Retinal pigment epithelial cell (primary cell): Measurements from ENCODE around the gene ERC1.

Experiments
- DNase-seq: peaks from one replicate; pipeline ENCODE4 v3.0.0-alpha.2; 2010; ENCODE audit warnings: low read depth
- H3K4me3 ChIP-seq: 2 replicates; pipeline ENCODE4 v1.5.1; 2011; ENCODE audit warnings: mild to moderate bottlenecking, low read length, control low read depth, moderate library complexity
- TF ChIP-seq, protein P1 (sequence below): conservative IDR thresholded peaks from 2 replicates; pipeline ENCODE4 v1.5.1; 2011; ENCODE audit warnings: low read depth, low read length, control low read depth, inconsistent platforms

Gene ERC1

DNA sequence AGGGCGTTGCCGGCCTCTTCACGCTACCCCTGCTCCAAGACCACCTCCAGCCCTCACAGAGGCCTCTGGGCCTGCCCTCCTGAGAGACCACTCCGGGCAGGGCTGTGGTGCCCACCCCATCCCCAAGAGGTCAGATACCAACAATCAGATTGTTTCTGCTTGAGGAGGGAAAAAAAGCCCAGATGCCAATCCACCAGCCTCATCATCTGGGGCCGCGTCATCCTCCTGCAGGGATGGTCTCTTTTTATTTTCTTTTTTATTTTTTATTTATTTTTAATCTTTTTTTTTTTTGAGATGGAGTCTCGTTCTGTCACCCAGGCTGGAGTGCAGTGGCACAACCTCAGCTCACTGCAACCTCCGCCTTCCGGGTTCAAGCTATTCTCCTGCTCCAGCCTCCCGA, 510.0 kb downstream of the ERC1 start:
- no peak overlapping the region for H3K4me3 ChIP-seq
- TF ChIP-seq, protein P1, sequence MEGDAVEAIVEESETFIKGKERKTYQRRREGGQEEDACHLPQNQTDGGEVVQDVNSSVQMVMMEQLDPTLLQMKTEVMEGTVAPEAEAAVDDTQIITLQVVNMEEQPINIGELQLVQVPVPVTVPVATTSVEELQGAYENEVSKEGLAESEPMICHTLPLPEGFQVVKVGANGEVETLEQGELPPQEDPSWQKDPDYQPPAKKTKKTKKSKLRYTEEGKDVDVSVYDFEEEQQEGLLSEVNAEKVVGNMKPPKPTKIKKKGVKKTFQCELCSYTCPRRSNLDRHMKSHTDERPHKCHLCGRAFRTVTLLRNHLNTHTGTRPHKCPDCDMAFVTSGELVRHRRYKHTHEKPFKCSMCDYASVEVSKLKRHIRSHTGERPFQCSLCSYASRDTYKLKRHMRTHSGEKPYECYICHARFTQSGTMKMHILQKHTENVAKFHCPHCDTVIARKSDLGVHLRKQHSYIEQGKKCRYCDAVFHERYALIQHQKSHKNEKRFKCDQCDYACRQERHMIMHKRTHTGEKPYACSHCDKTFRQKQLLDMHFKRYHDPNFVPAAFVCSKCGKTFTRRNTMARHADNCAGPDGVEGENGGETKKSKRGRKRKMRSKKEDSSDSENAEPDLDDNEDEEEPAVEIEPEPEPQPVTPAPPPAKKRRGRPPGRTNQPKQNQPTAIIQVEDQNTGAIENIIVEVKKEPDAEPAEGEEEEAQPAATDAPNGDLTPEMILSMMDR = no peak
- no peak for DNase-seq

DNA sequence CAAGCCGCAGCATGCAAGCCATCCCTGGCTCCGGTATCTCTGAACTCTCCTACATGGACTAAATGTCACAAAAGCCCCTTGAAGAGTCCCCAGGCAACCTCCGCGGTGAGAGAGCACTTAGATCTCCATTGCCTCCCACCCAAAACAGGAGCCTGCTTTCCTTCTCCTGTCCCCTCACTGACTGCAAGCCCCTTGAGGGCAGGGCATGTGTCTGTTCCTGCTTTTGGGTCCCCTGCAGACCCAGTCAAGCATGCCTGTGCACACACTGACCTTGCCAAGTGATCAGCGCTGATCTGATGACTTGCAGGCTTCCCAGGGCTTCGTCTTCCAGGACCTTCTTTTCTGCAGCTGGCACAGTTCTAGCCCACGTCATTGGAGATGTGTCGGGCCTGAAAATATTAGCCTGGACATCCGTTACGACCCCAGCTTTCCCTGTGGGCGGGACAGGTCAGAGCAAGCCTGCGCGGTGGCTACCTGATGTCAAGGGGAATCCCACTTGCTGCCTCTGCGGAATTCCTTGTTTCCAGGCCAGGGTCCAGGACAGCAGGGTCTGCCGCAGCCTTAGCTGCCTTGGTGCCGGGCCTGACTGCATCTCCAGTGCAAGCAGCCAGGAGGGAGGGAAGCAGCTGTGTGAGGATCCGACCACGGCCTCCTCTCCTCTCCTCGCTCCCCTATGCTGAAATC, 510.8 kb downstream of the ERC1 start:
- DNase-seq = no peak
- TF ChIP-seq, protein P1 = no peak
- H3K4me3 ChIP-seq = no peak overlapping the region

DNA sequence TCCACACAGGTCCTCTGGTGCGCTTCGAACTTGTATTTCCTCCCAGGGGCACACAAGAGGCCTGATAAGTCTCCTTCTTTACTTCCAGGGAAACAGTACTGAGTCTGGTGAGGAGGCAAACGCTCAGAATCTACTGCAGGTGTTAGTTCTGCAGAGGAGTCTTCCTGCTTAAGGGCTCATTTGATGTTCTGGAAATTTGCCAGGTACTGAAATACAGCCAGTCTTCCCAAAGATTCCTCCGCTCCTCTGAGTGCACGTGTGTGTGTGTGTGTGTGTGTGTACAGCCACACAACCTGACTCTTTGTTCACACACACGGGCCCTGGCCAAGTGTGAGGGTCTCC, 511.3 kb downstream of the ERC1 start:
- DNase-seq = no peak
- H3K4me3 ChIP-seq = no peak overlapping the region
- TF ChIP-seq, protein P1 = no peak

DNA sequence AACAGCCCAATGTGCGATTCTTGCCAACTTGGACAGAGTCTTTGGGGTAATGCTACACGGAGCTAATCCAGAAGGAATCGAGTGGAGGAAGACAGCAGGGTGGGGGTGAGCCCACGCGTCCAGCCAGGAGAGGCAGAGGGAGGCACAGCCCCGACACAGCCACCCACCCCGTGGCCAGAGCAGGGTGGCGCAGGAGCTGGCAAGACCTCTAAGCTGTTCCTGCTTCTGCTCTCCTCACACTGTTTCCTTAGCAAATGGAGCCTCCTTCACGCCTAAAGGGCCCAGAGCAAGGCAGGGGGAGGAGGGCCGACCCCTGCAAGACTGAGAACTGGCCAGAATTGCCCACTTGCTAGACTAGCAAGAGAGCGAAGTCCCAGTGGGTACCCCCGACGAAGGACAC, 511.8 kb downstream of the ERC1 start:
- TF ChIP-seq, protein P1 = peak; percentile 25
- no peak overlapping the region for H3K4me3 ChIP-seq
- no peak for DNase-seq

DNA sequence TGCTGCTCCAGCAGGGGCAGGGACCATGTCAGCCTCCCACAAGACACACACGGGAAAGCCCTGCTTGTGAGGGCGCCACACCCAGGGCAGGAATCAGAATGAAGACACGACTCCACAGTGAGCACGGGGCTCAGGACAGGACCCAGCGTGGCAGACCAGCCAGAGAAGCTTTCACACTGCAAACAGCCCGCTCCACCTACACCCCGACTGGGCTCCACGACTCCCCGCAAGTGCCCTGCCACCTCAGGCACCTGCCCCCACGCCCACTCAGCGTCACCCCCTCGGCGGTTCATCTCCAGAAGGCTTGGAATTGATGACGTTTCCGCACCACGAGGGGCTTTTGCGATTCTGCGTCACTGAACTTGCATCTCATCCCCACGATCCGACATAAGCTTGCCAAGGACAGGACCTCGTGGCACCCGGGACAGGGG, 512.3 kb downstream of the ERC1 start:
- DNase-seq = no peak
- TF ChIP-seq, protein P1 = no peak
- no peak overlapping the region for H3K4me3 ChIP-seq

DNA sequence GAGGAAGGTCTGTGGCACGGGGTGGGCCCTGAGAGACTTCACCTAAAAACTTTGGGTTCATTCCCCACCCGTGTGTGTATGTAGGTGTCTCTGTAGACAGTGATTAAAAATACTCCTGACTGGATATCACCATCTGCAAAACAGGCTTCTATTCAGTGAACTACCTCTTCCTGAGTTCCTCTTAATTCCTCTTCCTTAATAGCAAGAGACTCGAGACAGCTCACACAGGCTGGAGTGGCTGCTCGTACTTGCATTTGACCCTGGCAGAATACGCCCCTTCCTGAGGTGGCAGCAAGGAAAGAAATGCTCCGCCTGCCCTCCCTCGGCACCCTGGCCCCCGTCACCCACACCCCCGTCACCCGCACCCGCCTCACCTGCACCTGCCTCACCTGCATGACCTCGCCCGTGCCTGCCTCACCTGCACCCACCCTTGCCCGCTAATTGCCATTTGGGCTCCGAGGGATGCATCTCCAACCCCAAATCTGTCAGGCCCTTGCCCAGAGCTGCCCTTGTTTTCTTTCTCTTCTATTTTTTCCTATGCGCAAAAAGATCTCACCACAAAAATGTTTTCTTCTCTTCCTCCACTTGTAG, 513.4 kb downstream of the ERC1 start:
- H3K4me3 ChIP-seq = no peak overlapping the region
- no peak for DNase-seq
- TF ChIP-seq, protein P1 = no peak

DNA sequence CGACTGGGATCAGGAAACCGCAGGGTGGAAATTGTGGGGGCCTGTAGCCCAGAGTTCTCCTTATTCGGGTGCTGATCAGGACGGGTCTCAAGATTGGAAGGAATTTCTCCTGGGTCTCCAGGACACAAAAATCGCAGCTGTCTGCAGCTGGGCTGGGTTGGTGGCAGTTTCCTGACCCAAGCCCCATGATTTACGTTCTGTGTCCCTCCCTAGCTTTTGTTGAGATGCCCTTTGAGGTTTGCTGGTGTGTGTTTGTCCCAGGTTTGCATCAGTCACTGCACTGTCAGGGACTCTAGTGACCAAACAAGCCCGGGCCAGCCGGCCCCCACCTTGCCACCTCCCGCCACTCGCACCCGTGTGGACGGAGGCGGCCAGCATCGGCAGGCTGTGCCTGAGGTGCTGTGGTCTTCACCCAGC, 513.9 kb downstream of the ERC1 start:
- no peak overlapping the region for H3K4me3 ChIP-seq
- TF ChIP-seq, protein P1 = no peak

More for the DNA sequence above, 513.9 kb downstream of the ERC1 start:
- no peak for DNase-seq
